ENCODE data around the gene GSDME.
A peak's percentile ranks its signal among the peaks of the same experiment; 100 is the strongest.

GSDME gene

GRCh38 chr7:24757353-24758275 lies at the start of gene GSDME:
GSDME (minus strand) TSS chr7:24757464; CDS start chr7:24749774, 7,690 bp downstream.
- peak within 1 kb of the TSS; percentile 75 for H3K4me3 ChIP-seq (ENCODE audit: low read depth, low read length)

GRCh38 chr7:24802300-24802699 lies 45.0 kb upstream of the GSDME start:
- no peak for TF ChIP-seq CTCF (IDR thresholded peaks at IDR 0.05; ENCODE audit: low read depth, low read length)
- H3K4me3 ChIP-seq (ENCODE audit: low read depth, low read length): no peak overlapping the region

More at GRCh38 chr7:24757353-24758275, at the start of gene GSDME:
- TF ChIP-seq CTCF (IDR thresholded peaks at IDR 0.05; ENCODE audit: low read depth, low read length): no peak

GRCh38 chr7:24801883-24802282 lies 44.6 kb upstream of the GSDME start:
- no peak overlapping the region for H3K4me3 ChIP-seq (ENCODE audit: low read depth, low read length)
- no peak for TF ChIP-seq CTCF (IDR thresholded peaks at IDR 0.05; ENCODE audit: low read depth, low read length)

- no peak for TF ChIP-seq CTCF (IDR thresholded peaks at IDR 0.05; ENCODE audit: low read depth, low read length)
- H3K4me3 ChIP-seq (ENCODE audit: low read depth, low read length): no peak overlapping the region
Measured at GRCh38 chr7:24800667-24801066, 43.4 kb upstream of the GSDME start.

GRCh38 chr7:24800073-24800472 lies 42.8 kb upstream of the GSDME start:
- no peak for TF ChIP-seq CTCF (IDR thresholded peaks at IDR 0.05; ENCODE audit: low read depth, low read length)
- no peak overlapping the region for H3K4me3 ChIP-seq (ENCODE audit: low read depth, low read length)

- H3K4me3 ChIP-seq (ENCODE audit: low read depth, low read length): no peak overlapping the region
- TF ChIP-seq CTCF (IDR thresholded peaks at IDR 0.05; ENCODE audit: low read depth, low read length): no peak
Measured at GRCh38 chr7:24799506-24799905, 42.2 kb upstream of the GSDME start.

- TF ChIP-seq CTCF (IDR thresholded peaks at IDR 0.05; ENCODE audit: low read depth, low read length): no peak
Measured at GRCh38 chr7:24798261-24798660, 41.0 kb upstream of the GSDME start.

More at GRCh38 chr7:24798261-24798660, 41.0 kb upstream of the GSDME start:
- no peak overlapping the region for H3K4me3 ChIP-seq (ENCODE audit: low read depth, low read length)
